Osteocyte (in vitro differentiated cells): ENCODE measurements around the gene ATP2A3. TPM values are rescaled to one million over a fixed set of nuclear protein-coding genes. Genes with fewer than 3 reads are reported as not detected.

Experiments used
- DNase-seq: peaks from one replicate; pipeline ENCODE4 v3.0.0; 2021; ENCODE audit warnings: mixed read lengths; ENCODE audit not compliant: unreplicated experiment; ENCODE audit errors: extremely low spot score
- H3K27ac Mint-ChIP-seq: one replicate; pipeline ENCODE4 v1.8.0; 2021; ENCODE audit warnings: mild to moderate bottlenecking, mixed read lengths; ENCODE audit not compliant: unreplicated experiment
- H3K27me3 Mint-ChIP-seq: one replicate; pipeline ENCODE4 v1.8.0; 2021; ENCODE audit warnings: mixed read lengths; ENCODE audit not compliant: unreplicated experiment
- H3K36me3 Mint-ChIP-seq: one replicate; pipeline ENCODE4 v1.8.0; 2021; ENCODE audit warnings: mixed read lengths; ENCODE audit not compliant: unreplicated experiment
- H3K4me1 Mint-ChIP-seq: one replicate; pipeline ENCODE4 v1.8.0; 2021; ENCODE audit warnings: mixed read lengths; ENCODE audit not compliant: unreplicated experiment
- H3K4me3 Mint-ChIP-seq: one replicate; pipeline ENCODE4 v1.8.0; 2021; ENCODE audit warnings: mild to moderate bottlenecking, moderate library complexity, mixed read lengths; ENCODE audit not compliant: unreplicated experiment
- H3K9me3 Mint-ChIP-seq: one replicate; pipeline ENCODE4 v1.8.0; 2021; ENCODE audit warnings: mixed read lengths; ENCODE audit not compliant: unreplicated experiment
- total RNA-seq: library from RNA; stranded (reverse); gene quantifications from 2 replicates; pipeline ENCODE4 v1.2.1, GENCODE V29; 2021
- TF ChIP-seq, protein P1 (sequence below): fragments of 200-600 bp; sonication (generic); IDR thresholded peaks from 2 replicates; pipeline ENCODE4 v1.5.0; 2021; ENCODE audit warnings: antibody characterized with exemption, mild to moderate bottlenecking, moderate library complexity

ATP2A3 gene
- total RNA-seq, 1 donor from 2014 or later, result not detected

DNA sequence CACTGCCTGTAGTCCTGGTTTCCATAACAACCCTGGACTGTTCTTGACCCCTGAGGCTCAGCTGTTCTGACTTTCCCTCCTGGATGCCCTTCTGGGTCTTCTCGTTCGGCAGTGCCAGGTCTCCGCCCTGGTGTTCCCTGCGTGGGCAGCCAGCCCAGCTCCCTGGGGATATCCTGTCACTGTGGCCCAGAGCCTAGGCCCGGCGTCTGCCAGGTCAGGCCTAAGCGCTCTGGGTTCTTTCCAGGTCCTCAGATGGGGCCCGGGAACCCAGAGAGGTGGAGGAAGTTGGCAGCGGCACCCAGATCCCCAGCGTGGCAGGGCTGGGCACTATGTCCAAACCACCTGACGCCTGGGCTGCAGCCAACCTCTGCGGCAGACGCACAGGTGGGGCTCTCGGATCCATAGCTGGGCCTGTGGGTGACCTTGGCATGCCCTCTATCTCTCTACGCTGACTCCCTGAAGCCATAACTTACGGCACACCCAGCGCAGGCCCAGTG, 12.5 kb upstream of the ATP2A3 start:
- H3K4me1 Mint-ChIP-seq, result peaks cover 5% of the 10 kb centered on the region
- no peak for DNase-seq

DNA sequence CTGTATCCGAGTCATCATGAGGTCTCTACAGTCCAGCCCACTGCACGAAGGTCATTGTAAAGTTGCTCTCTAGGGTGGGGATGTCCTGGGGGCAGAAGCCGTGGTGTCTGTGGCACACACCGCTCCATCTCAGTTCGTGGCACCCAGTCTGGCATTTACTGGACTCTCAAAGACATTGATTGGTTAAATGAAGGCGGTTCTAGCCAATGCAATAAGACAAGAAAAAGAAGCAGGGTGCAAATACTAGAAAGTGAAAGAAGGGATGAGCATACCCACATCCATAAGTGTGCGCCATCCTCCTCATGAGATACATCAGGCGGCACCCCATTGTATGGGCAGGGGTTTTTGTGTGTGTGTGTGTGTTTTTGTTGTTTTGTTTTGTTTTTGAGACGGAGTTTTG, 10.7 kb upstream of the ATP2A3 start:
- Mint-ChIP-seq H3K9me3 (peaks cover 12% of the 10 kb centered on the region), H3K4me1 (peaks cover 5% of the 10 kb centered on the region), H3K4me3 (no peak overlapping the region), H3K27ac (no peak overlapping the region), H3K27me3 (peaks cover 16% of the 10 kb centered on the region), H3K36me3 (no peaks in the 10 kb centered on the region)
- TF ChIP-seq, protein P1, sequence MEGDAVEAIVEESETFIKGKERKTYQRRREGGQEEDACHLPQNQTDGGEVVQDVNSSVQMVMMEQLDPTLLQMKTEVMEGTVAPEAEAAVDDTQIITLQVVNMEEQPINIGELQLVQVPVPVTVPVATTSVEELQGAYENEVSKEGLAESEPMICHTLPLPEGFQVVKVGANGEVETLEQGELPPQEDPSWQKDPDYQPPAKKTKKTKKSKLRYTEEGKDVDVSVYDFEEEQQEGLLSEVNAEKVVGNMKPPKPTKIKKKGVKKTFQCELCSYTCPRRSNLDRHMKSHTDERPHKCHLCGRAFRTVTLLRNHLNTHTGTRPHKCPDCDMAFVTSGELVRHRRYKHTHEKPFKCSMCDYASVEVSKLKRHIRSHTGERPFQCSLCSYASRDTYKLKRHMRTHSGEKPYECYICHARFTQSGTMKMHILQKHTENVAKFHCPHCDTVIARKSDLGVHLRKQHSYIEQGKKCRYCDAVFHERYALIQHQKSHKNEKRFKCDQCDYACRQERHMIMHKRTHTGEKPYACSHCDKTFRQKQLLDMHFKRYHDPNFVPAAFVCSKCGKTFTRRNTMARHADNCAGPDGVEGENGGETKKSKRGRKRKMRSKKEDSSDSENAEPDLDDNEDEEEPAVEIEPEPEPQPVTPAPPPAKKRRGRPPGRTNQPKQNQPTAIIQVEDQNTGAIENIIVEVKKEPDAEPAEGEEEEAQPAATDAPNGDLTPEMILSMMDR, result no peak
- DNase-seq, result no peak

More for the DNA sequence above, 12.5 kb upstream of the ATP2A3 start:
- Mint-ChIP-seq H3K27me3 (peaks cover 7% of the 10 kb centered on the region), H3K9me3 (peaks cover 12% of the 10 kb centered on the region), H3K27ac (no peak overlapping the region), H3K36me3 (no peaks in the 10 kb centered on the region), H3K4me3 (no peak overlapping the region)
- TF ChIP-seq, protein P1, result no peak

DNA sequence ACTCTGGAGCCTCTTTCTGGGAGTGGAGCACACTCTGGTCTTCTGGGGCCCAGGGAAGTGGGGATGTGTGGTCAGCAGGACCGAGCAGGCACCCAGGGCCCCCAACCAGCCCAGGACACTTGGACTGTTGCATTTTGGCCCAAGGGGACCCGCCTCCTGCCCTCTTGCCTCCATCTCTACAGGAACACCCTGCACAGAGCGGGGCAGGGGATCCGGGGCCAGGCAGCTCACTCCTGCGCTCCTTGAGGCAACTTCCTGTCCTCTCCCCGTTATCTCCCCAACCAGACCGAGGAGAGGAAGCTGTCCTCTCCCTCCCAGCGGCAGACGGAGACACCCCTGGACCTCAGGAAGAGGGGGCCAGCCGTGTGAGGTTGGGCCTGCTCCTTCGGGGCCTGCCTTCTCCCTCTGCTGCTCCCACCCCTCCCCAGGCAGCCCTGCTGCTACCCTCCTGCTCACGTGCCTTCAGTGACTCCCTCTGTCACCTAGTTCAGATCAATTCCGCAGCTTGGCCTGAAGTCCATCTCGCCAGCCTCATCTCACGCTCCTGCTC, 10.0 kb upstream of the ATP2A3 start:
- H3K27me3 Mint-ChIP-seq, result peaks cover 17% of the 10 kb centered on the region
- TF ChIP-seq, protein P1, result no peak
- no peak overlapping the region for H3K4me3 Mint-ChIP-seq
- H3K36me3 Mint-ChIP-seq, result no peaks in the 10 kb centered on the region
- peaks cover 5% of the 10 kb centered on the region for H3K4me1 Mint-ChIP-seq
- no peak for DNase-seq
- H3K27ac Mint-ChIP-seq, result no peak overlapping the region
- peaks cover 12% of the 10 kb centered on the region for H3K9me3 Mint-ChIP-seq

DNA sequence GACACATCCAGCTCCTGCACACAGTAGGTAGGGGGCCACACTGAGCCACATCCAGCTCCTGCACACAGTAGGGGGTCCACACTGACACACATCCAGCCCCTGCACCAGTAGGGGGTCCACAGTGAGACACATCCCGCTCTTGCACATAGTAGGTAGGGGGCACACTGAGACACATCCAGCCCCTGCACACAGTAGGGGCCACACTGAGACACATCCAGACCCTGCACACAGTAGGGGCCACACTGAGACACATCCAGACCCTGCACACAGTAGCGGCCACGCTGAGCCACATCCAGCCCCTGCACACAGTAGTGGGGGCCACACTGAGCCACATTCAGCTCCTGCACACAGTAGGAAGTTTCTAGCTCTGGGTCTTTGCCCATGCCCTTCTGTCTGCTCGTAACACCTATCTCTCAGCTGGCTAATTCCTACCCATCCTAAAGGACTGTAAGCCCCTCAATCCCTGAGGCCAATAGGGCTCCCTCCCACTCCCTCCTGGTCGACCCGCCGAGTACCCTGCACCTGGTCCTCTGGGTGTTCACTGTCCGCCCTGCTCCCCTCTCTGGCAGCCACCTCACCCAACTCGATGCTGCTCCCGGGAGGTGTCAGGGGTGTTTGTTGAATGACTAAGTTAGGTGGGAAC, 9.4 kb upstream of the ATP2A3 start:
- DNase-seq, result no peak
- H3K4me1 Mint-ChIP-seq, result peaks cover 5% of the 10 kb centered on the region
- no peaks in the 10 kb centered on the region for H3K36me3 Mint-ChIP-seq
- no peak overlapping the region for H3K27ac Mint-ChIP-seq
- peaks cover 22% of the 10 kb centered on the region for H3K27me3 Mint-ChIP-seq
- peaks cover 7% of the 10 kb centered on the region for H3K9me3 Mint-ChIP-seq
- TF ChIP-seq, protein P1, result no peak
- no peak overlapping the region for H3K4me3 Mint-ChIP-seq

DNA sequence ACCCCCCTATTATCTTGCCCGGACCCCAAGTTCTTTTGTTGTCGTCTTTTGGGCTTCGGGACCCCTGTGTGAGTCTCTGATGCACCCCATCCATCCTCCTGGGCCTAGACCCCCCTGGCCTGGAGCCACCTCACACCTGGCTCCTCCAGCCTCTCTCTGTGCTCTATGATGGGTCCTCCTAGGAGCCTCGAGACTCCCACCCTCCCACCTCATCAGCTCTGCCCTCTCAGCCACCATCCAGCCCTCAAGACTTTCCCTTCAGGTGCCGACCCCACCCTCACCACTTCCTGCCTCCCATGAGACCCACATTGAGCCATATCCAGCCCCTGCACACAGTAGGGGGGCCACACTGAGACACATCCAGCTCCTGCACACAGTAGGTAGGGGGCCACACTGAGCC, 8.7 kb upstream of the ATP2A3 start:
- Mint-ChIP-seq H3K9me3 (peaks cover 5% of the 10 kb centered on the region), H3K27me3 (peaks cover 24% of the 10 kb centered on the region), H3K4me1 (peaks cover 5% of the 10 kb centered on the region), H3K4me3 (no peak overlapping the region), H3K36me3 (no peaks in the 10 kb centered on the region), H3K27ac (no peak overlapping the region)
- TF ChIP-seq, protein P1, result no peak
- no peak for DNase-seq
